Measurements from ENCODE around the gene ABHD2.
A peak's percentile ranks its signal among the peaks of the same experiment; 100 is the strongest.
"Not testable (repeated sequence)": the region's sequence is repeated elsewhere in the genome, so short reads cannot be mapped to it uniquely, and the experiment has no call there.

ABHD2 gene

GRCh38 chr15:89075846-89076245 is 12.4 kb upstream of the ABHD2 start:
- no peak for DNase-seq

GRCh38 chr15:89077750-89078149 is 10.5 kb upstream of the ABHD2 start:
- DNase-seq, result no peak

GRCh38 chr15:89078851-89079810 is 9.1 kb upstream of the ABHD2 start:
- DNase-seq, result no peak

GRCh38 chr15:89081878-89082277 is 6.4 kb upstream of the ABHD2 start:
- DNase-seq, result no peak

- no peak for DNase-seq
These were observed 5.0 kb upstream of the ABHD2 start for GRCh38 chr15:89083246-89083645.

GRCh38 chr15:89085289-89085926 is 2.8 kb upstream of the ABHD2 start:
- DNase-seq, result no peak

- DNase-seq, result not testable (repeated sequence)
These were observed 2.3 kb upstream of the ABHD2 start for GRCh38 chr15:89085933-89086332.

- not testable (repeated sequence) for DNase-seq
These were observed 1.9 kb upstream of the ABHD2 start for GRCh38 chr15:89086390-89086789.

GRCh38 chr15:89087161-89087829 is 961 bp upstream of the ABHD2 start:
- no peak for DNase-seq

- DNase-seq, result peak; percentile 5
These were observed 504 bp downstream of the ABHD2 start for GRCh38 chr15:89088605-89089315.

GRCh38 chr15:89089316-89090230 is 1.3 kb downstream of the ABHD2 start:
- DNase-seq, result no peak

GRCh38 chr15:89090791-89091626 is 2.8 kb downstream of the ABHD2 start:
- peak; percentile 58 for DNase-seq

GRCh38 chr15:89091627-89092220 is 3.5 kb downstream of the ABHD2 start:
- no peak for DNase-seq

GRCh38 chr15:89093509-89093908 is 5.3 kb downstream of the ABHD2 start:
- no peak for DNase-seq

- no peak for DNase-seq
These were observed 6.8 kb downstream of the ABHD2 start for GRCh38 chr15:89095073-89095472.

GRCh38 chr15:89095556-89095955 is 7.3 kb downstream of the ABHD2 start:
- no peak for DNase-seq

- no peak for DNase-seq
These were observed 8.4 kb downstream of the ABHD2 start for GRCh38 chr15:89096664-89097063.

GRCh38 chr15:89097313-89097712 is 9.1 kb downstream of the ABHD2 start:
- DNase-seq, result no peak

GRCh38 chr15:89098281-89098680 is 10.0 kb downstream of the ABHD2 start:
- no peak for DNase-seq

- no peak for DNase-seq
These were observed 11.7 kb downstream of the ABHD2 start for GRCh38 chr15:89099968-89100367.

Measured in stimulated activated CD4-positive, alpha-beta T cell treated with anti-CD3 and anti-CD28 coated beads, Interleukin-4, amount 100 ng/mL, for 1 hour (primary cell).